ENCODE results near the gene EFCAB13.

The EFCAB13 gene

DNA sequence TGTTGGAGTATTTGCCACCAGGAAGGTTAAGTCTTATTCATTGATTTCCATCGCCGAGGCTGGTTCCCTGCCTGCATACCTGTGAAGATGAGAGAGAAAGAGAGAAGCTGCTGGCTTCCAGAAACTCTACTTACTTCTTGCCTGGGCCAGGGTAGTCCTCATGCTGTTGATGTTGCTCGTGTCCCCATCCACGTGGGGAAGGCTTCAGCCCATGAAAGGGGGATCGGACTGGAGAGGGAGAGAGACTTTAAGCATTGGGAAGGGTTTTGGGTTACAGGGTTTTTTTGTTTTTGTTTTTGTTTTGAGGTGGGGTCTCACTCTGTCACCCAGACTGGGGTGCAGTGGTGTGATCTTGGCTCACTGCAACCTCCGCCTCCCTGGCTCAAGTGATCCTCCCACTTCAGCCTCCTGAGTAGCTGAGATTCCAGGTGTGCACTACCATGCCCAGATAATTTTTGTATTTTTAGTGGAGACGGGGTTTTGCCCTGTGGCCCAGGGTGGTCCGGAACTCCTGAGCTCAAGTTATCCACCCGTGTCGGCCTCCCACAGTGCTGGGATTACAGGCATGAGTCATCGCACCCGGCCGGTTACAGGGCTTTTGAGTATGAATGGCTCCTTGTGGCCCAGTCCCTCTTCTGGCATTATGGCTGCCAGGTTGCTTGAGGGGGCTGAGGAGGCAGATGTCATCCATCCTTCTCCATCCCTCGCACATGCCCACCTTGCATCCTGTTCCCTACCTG, 43.5 kb upstream of the EFCAB13 start:
- TF ChIP-seq, protein P1, sequence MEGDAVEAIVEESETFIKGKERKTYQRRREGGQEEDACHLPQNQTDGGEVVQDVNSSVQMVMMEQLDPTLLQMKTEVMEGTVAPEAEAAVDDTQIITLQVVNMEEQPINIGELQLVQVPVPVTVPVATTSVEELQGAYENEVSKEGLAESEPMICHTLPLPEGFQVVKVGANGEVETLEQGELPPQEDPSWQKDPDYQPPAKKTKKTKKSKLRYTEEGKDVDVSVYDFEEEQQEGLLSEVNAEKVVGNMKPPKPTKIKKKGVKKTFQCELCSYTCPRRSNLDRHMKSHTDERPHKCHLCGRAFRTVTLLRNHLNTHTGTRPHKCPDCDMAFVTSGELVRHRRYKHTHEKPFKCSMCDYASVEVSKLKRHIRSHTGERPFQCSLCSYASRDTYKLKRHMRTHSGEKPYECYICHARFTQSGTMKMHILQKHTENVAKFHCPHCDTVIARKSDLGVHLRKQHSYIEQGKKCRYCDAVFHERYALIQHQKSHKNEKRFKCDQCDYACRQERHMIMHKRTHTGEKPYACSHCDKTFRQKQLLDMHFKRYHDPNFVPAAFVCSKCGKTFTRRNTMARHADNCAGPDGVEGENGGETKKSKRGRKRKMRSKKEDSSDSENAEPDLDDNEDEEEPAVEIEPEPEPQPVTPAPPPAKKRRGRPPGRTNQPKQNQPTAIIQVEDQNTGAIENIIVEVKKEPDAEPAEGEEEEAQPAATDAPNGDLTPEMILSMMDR (conservative IDR thresholded peaks at IDR 0.05; ENCODE audit: low read depth, low read length) = no peak
- Histone ChIP-seq H3K4me3 (IDR thresholded peaks at IDR 0.05; ENCODE audit: insufficient read depth, low read depth, low read length) (no peak overlapping the region), H3K4me2 (no peak overlapping the region), H2AFZ (ENCODE audit: low read depth) (no peak overlapping the region), H3K79me2 (ENCODE audit: insufficient read depth, low read depth) (no peaks in the 10 kb centered on the region), H3K27me3 (ENCODE audit: insufficient read depth, low read depth) (no peaks in the 10 kb centered on the region), H3K4me1 (ENCODE audit: low read depth, poor library complexity, severe bottlenecking) (peaks cover 26% of the 10 kb centered on the region), H3K36me3 (ENCODE audit: insufficient read depth) (no peaks in the 10 kb centered on the region), H3K27ac (no peak overlapping the region), H3K9ac (no peak overlapping the region), H4K20me1 (ENCODE audit: insufficient read depth) (no peaks in the 10 kb centered on the region)

DNA sequence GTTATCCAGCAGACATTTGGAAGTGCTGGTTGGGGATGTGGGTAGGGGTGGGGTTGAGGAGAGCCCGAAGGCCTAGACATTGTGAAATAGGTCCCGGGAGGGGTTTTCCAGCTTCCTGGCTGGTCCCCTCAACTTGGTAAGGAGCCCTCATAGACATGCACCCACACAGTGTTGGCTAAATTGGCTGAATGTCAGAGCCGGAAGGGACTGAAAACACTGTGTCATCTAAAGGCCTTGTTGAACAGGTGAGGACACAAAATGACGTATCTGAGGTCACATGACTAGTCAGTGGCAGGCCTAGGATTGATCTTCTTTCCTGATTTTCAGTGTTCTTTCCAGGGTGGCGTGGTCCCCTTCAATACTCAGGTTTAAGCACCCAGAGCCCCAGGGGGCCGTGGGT, 42.5 kb upstream of the EFCAB13 start:
- TF ChIP-seq, protein P1 (conservative IDR thresholded peaks at IDR 0.05; ENCODE audit: low read depth, low read length) = no peak
- Histone ChIP-seq H3K4me2 (no peak overlapping the region), H3K4me3 (IDR thresholded peaks at IDR 0.05; ENCODE audit: insufficient read depth, low read depth, low read length) (no peak overlapping the region), H3K4me1 (ENCODE audit: low read depth, poor library complexity, severe bottlenecking) (peaks cover 26% of the 10 kb centered on the region), H4K20me1 (ENCODE audit: insufficient read depth) (no peaks in the 10 kb centered on the region), H3K9ac (no peak overlapping the region), H3K27ac (no peak overlapping the region), H2AFZ (ENCODE audit: low read depth) (no peak overlapping the region), H3K27me3 (ENCODE audit: insufficient read depth, low read depth) (no peaks in the 10 kb centered on the region), H3K79me2 (ENCODE audit: insufficient read depth, low read depth) (no peaks in the 10 kb centered on the region), H3K36me3 (ENCODE audit: insufficient read depth) (no peaks in the 10 kb centered on the region)

DNA sequence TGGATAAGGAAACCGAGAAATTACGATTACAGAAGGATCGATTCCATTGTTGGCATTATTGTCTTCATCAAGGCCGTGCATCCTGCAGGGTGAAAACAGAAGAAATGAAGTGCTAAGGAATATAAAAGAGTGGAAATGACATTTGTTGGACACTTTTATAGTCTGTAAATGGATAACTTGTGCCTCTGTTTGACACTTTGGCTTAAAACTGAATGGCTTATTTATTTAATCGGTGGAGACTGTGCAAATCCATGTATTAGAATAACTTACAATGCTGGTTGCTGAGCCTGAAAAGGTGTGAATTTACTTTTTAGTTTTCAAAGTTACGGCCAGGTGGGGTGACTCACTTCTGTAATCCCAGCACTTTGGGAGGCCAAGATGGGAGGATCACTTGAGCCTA, 38.8 kb upstream of the EFCAB13 start:
- no peak overlapping the region for H3K9ac ChIP-seq
- H3K4me2 ChIP-seq = no peak overlapping the region
- no peaks in the 10 kb centered on the region for H4K20me1 ChIP-seq (ENCODE audit: insufficient read depth)
- no peaks in the 10 kb centered on the region for H3K79me2 ChIP-seq (ENCODE audit: insufficient read depth, low read depth)
- H2AFZ ChIP-seq (ENCODE audit: low read depth) = no peak overlapping the region
- no peak overlapping the region for H3K27ac ChIP-seq
- H3K36me3 ChIP-seq (ENCODE audit: insufficient read depth) = no peaks in the 10 kb centered on the region
- peaks cover 2% of the 10 kb centered on the region for H3K4me1 ChIP-seq (ENCODE audit: low read depth, poor library complexity, severe bottlenecking)
- H3K4me3 ChIP-seq (IDR thresholded peaks at IDR 0.05; ENCODE audit: insufficient read depth, low read depth, low read length) = no peak overlapping the region
- TF ChIP-seq, protein P1 (conservative IDR thresholded peaks at IDR 0.05; ENCODE audit: low read depth, low read length) = no peak
- H3K27me3 ChIP-seq (ENCODE audit: insufficient read depth, low read depth) = no peaks in the 10 kb centered on the region

DNA sequence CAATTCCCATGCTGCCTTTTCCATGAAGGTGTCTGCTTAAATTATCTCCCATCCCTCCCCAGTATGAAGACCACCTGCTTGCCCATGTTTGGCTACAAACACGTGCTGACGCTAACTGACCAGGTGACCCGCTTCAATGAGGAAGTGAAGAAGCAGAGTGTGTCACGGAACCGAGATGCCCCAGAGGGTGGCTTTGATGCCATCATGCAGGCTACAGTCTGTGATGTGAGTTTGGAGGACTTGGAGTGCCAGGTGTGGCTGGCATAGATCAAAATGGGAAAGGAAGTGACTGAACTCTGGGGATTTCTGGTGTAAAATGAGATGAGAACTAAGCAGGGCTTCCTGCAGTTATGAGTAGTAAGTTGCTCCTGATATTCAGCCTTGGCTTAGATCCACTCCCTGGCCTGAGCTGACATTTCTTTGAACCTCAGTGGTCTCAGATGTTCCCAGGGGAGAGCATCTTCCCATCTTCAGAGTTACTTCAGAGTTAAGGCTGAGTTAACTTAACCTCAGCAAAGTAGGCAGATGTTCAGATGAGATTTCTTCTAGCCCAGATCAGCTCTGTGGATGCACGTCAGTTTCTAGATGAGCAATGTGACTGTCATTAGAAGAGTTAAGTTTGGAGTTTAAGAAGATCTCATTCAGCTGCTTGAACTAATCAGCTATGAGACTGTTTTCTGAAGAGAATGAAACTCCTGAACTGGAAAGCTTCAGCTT, 37.4 kb upstream of the EFCAB13 start:
- no peak overlapping the region for H3K4me3 ChIP-seq (IDR thresholded peaks at IDR 0.05; ENCODE audit: insufficient read depth, low read depth, low read length)
- no peaks in the 10 kb centered on the region for H3K4me1 ChIP-seq (ENCODE audit: low read depth, poor library complexity, severe bottlenecking)
- no peak overlapping the region for H3K27ac ChIP-seq
- H3K9ac ChIP-seq = no peak overlapping the region
- H4K20me1 ChIP-seq (ENCODE audit: insufficient read depth) = no peaks in the 10 kb centered on the region
- TF ChIP-seq, protein P1 (conservative IDR thresholded peaks at IDR 0.05; ENCODE audit: low read depth, low read length) = no peak
- H3K4me2 ChIP-seq = no peak overlapping the region
- H3K36me3 ChIP-seq (ENCODE audit: insufficient read depth) = no peaks in the 10 kb centered on the region
- H3K79me2 ChIP-seq (ENCODE audit: insufficient read depth, low read depth) = no peaks in the 10 kb centered on the region
- H2AFZ ChIP-seq (ENCODE audit: low read depth) = no peak overlapping the region
- no peaks in the 10 kb centered on the region for H3K27me3 ChIP-seq (ENCODE audit: insufficient read depth, low read depth)

All from KMS-11 (cell line).